ENCODE measurements around the gene FMNL2. TPM values are rescaled to one million over a fixed set of nuclear protein-coding genes. Genes with fewer than 3 reads are reported as not detected.

The FMNL2 gene
- total RNA-seq, 1 experiment from 2014 or later: 33.6 TPM

- no peak overlapping the region for H2BK12ac ChIP-seq (ENCODE audit: insufficient read length, low read depth, low read length)
- no peaks in the 10 kb centered on the region for H3K4me1 Mint-ChIP-seq
- H3K9ac ChIP-seq (ENCODE audit: extremely low read depth, insufficient read length, low read length): no peak overlapping the region
- no peak overlapping the region for H2BK120ac ChIP-seq (ENCODE audit: low read depth, low read length, poor library complexity, severe bottlenecking)
- no CpG with 5 or more reads among the region's 6 CpGs for WGBS (ENCODE audit: extremely low coverage, insufficient read length, low lambda C conversion rate)
- H2AFZ ChIP-seq (ENCODE audit: low read length): no peak overlapping the region
- H3K23ac ChIP-seq (ENCODE audit: insufficient read length, low read depth, low read length): no peak overlapping the region
- H3K27me3 ChIP-seq (ENCODE audit: insufficient read depth, low read length): no peaks in the 10 kb centered on the region
- H3K18ac ChIP-seq (ENCODE audit: insufficient read length, low read depth, low read length): no peak overlapping the region
- no peak for DNase-seq
- no peak overlapping the region for H3K4ac ChIP-seq (ENCODE audit: low read depth, low read length)
- H4K20me1 ChIP-seq (ENCODE audit: control insufficient read depth, insufficient read depth, insufficient read length): no peaks in the 10 kb centered on the region
- no peak overlapping the region for H2BK5ac ChIP-seq (ENCODE audit: insufficient read length, low read length)
- H3K56ac ChIP-seq (ENCODE audit: insufficient read length, low read depth, low read length): no peak overlapping the region
- H3K79me1 ChIP-seq (ENCODE audit: insufficient read depth, low read depth, low read length, poor library complexity, severe bottlenecking): no peaks in the 10 kb centered on the region
- H3K4me3 Mint-ChIP-seq: no peak overlapping the region
- no peak overlapping the region for H3K4me2 ChIP-seq (ENCODE audit: insufficient read depth, insufficient read length, low read length)
- TF ChIP-seq CTCF (conservative IDR thresholded peaks at IDR 0.05): no peak
- H3K27me3 Mint-ChIP-seq (ENCODE audit: low read depth): no peaks in the 10 kb centered on the region
- H3K9me3 ChIP-seq (ENCODE audit: control insufficient read depth, low read depth, low read length): no peaks in the 10 kb centered on the region
- H3K14ac ChIP-seq (ENCODE audit: insufficient read depth, low read length): no peak overlapping the region
- no peak overlapping the region for H2AK5ac ChIP-seq (ENCODE audit: insufficient read length, low read length)
- H4K8ac ChIP-seq (replicated peaks; ENCODE audit: insufficient read length, low read depth, low read length): no peak overlapping the region
- no peak overlapping the region for H2BK15ac ChIP-seq (ENCODE audit: low read depth, low read length)
- no peak overlapping the region for H2BK20ac ChIP-seq (ENCODE audit: low read depth, low read length, poor library complexity, severe bottlenecking)
- H3K23me2 ChIP-seq (ENCODE audit: insufficient read length, low read depth, low read length, poor library complexity, severe bottlenecking): no peaks in the 10 kb centered on the region
- H3K9me3 Mint-ChIP-seq: no peaks in the 10 kb centered on the region
- H3T11ph ChIP-seq (ENCODE audit: low read length): no peak overlapping the region
- no peak overlapping the region for H3K27ac ChIP-seq (ENCODE audit: insufficient read length, low read depth, low read length)
- no peak overlapping the region for H4K91ac ChIP-seq (ENCODE audit: insufficient read length, low read depth, low read length)
- peaks cover 6 to 12% (median 8%) of the 10 kb centered on the region in 3 experiments; a peak in 5 of 7 replicates for H3K36me3 Mint-ChIP-seq (ENCODE audit: insufficient read depth in 1 of 3, low read depth in 3 of 3)
- no peak overlapping the region for H3K27ac Mint-ChIP-seq
- H4K5ac ChIP-seq (ENCODE audit: insufficient read length, low read depth, low read length): no peak overlapping the region
- no peaks in the 10 kb centered on the region for H3K4me1 ChIP-seq (ENCODE audit: insufficient read depth, low read length)
- no peaks in the 10 kb centered on the region for H3K79me2 ChIP-seq (ENCODE audit: insufficient read depth, low read length)
These were observed 248.7 kb downstream of the FMNL2 start for GRCh38 chr2:152583512-152584229.

Measured in H9 (cell line).